HG03460 (cell line): ENCODE results near the gene PODNL1.

Experiments
- ATAC-seq: cut with Tn5 transposase; IDR thresholded peaks from one replicate; pipeline ENCODE4 v1.9.1; 2021; ENCODE audit not compliant: unreplicated experiment

Gene PODNL1

DNA sequence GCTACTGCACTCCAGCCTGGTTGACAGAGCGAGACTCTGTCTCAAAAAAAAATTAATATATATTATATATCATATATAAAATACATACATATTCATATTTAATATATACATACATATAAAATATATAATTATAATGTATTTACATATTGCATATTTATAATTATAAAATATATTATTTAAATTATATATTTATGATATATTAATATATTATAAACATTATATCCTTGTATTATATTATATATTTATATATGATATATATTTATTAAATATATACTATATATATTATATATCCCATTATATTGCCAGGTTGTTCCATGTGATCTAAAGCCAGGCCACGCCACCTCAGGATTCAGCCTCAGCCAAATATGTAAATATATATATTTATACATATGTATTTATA lies 42.0 kb downstream of the PODNL1 start:
- ATAC-seq, result no peak

DNA sequence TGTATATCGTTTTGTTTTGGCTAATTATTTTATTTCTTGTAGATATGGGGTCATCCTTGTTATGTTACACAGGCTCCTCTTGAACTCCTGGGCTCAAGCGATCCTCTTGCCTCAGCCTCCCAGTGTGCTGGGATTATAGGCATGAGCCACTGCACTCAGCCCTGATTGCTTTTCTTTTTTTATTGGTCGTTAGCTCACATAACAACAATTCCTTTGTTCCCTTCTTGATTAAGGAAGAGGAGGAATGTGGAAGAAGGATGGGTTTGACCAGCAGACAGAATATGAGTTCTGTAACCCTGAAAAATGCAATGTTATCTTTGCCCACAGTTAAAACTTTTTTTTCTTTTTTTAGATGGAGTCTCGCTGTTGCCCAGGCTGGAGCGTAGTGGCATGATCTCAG lies 43.7 kb downstream of the PODNL1 start:
- ATAC-seq, result no peak

DNA sequence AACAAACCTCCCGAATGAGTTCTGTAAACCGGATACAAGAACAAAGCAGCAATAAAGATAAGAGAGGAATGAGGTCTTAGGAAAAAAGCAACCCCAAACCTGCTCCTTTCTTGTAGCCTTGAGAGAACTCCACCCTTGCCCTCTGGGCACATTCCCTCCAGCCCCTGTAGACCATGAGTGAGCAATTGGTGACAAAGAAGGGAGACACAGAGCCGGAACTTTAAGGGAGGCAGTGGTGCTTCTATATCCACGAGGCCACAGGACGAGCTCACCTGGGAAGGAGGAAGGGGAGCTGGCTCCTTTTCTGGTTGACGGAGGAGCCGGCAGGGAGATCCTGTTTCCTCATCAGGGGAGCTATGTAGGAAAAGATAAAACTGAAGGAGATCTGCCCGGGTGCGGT lies 45.3 kb downstream of the PODNL1 start:
- no peak for ATAC-seq

DNA sequence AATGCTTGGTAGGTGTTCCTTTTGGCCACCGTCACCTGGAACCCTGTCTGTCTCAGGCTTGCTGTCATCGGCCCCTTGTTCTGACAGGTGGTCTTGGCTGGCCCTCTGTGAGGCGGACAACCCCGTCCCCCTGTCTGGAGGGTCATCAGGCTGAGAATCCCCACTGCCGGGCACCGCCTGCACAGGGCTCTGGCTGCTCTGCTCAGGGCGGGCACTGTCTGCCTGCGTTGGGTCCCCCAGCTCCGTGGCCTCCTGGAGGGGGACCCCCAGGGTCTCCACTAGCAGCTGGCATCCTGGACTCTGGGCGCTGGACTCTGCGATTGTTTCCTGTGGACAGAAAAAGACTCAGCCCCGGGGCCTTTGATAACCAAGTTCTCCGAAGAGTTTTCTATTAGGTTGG lies 48.1 kb downstream of the PODNL1 start:
- no peak for ATAC-seq

- ATAC-seq, result no peak
These were observed 49.9 kb downstream of the PODNL1 start for GRCh38 chr19:13888281-13888680.

DNA sequence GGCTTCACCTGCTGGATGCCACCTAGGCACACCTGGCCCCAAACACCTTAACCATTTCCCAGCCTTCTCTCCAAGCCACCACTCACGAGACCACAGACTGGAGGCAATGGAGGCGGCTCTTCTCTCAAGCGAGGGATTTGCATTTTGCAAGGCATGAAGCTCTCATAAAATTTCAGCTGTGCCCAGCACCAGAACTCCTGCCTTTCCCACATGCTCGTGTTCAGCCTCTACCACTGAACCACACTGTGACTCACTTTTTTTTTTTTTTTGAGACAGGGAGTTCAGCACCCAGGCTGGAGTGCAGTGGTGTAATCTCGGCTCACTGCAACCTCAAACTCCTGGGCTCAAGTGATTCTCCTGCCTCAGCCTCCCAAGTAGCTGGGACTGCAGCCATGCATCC lies 50.7 kb downstream of the PODNL1 start:
- ATAC-seq, result no peak

DNA sequence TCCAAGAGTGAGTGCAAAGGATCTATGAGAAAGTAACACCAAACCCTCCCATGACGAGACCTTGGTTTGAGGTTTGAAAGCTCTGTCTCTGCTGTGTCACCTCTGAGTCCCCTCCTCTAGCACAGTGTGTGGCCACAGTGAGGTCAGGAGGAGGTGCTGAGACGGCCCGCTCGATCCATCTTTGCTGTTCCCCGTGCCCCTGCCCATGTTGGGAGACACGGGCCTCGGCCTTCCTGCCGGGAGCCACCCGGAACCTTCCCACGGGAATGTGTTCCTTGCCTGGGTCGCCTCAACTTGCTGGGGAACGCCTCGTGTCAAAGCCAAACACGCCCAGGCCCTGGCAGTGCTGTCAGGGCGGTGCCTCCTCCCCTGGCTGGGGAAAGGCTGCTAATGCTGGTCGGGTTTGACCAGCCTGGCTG lies 51.2 kb downstream of the PODNL1 start:
- no peak for ATAC-seq

DNA sequence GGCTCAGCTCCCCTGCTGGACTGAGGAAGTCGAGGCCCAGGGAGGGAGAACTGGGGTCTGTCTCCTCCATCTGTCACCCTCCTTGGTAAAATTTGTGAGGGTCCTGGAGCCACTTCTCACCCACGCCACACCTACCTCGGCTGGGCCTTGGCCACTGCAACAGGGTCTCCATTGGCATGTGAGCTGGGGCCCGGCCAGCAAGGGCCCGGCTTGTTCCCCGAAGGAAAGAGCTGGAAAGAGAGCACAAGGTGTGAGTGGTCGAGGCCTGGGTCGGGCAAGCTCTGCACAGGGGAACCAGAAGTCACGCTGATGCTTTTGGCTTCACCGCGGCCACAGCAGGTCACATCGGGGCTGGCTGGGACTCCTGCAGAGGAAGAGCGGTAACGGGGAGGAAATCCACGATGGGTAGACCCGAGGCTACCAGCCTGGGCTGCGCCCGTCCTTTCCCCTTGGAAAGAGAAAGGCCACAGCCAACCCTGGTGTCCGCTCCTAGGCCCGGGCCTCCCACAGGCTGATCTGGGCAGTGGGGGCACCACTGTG lies 52.3 kb downstream of the PODNL1 start:
- no peak for ATAC-seq

DNA sequence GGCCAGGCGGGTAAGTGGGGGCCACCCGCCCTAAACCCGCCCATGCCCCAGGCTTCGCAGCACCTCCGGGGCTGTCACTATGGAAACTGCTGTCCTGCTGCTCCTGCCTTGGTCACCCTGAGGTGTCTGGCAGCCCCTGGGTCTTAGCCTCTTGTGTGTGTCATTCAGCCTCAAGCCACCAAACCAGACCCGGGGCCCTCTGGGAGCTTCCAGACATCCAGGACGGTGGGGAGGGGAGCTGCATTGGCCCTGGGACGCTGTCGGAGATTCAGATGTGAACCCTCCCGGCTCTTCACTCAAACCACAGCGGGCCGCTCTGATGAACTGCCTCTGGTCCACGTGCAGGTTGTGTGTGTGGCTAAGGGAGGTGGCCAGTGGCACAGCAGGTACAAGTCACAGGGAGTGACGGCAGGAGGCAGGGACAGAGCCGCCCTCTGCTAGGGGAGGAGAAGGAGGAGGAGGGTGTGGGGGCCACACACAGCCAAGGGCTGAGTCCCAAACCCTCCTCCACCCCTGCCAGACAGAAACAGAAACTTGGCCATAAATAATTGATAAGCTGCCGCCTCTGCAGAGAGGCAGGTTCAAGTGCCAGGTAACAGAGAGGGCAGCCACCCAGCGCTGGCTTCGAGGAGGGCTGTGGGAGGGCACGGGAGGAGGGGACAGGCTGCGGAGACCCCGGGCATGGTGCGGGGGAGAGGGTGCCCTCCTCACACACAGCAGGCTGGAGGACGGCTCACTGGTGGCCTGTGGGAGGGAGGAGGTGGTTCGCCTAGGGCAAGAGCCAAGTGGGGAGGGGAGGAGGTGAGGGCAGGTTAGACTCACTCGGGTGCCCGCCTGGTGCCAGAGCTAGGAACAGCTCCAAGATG lies 53.3 kb downstream of the PODNL1 start:
- ATAC-seq, result no peak

- ATAC-seq, result no peak
These were observed 54.6 kb downstream of the PODNL1 start for GRCh38 chr19:13883516-13884064.

DNA sequence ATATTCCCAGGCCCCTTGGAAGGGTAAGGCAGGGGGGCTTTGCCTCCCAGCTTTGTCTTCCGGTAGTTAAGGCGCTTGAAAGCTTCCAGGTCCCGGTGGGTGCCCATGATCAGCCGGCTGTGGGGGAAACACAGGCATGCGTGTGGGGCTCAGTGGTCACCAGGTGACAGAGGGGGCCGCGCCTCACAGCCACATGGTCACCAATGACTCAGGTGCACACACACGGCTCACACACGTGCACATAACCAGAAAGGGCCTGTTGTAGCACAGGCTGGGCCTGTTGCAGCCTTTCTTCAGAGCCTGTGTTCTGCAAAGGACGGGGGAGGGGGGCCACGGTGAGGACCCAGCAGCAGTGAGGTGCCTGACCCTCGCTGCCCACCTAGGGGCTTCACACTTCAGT lies 55.4 kb downstream of the PODNL1 start:
- ATAC-seq, result no peak

DNA sequence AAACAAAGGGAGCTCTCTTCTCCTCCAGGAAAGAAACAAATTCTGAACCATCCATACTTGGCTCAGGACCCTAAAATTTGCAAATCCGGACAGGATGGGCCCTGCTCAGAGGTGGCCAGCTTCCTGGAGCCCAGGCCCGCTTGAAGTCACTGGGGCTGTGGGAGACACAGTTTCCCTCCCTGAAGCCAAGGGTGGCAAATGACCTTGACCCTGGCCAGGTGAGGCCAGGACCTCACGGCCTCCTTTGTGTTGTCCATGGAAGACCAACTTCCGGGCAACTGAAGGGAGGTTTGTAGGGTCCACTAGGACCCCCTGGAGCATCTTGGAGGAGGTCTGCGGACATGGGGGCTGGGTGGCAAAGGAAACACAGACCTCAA lies 55.8 kb downstream of the PODNL1 start:
- ATAC-seq, result no peak

- ATAC-seq, result no peak
These were observed 56.4 kb downstream of the PODNL1 start for GRCh38 chr19:13881692-13882418.

DNA sequence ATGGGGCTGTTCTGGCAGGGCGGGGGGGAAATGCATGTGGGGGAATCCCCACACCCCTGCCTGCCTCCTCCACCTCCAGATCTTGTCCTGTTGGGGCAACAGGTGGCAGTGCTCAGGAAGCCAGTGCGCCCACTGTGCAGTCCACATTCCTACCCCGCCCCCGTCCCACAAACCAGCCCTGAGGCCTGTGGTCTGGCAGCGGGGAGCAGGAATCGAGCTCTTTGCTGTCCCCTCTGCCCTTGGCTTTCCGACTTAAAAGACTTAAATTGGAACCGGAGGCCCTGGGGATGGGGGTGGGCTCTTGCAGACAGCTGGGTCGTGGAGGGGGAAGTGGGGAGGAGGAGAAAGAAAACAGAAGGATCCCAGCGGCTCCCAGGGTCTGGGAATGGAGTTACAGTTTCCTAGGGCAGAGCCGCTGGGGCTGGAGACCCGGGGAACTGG lies 56.9 kb downstream of the PODNL1 start:
- no peak for ATAC-seq
